H9 (cell line): Measurements from ENCODE around the gene MRTFB. TPM values are rescaled to one million over a fixed set of nuclear protein-coding genes. Genes with fewer than 3 reads are reported as not detected.
"Not testable (repeated sequence)": the region's sequence is repeated elsewhere in the genome, so short reads cannot be mapped to it uniquely, and the experiment has no call there.

Experiments used
- DNase-seq: peaks from one replicate; pipeline ENCODE4 v3.0.0-alpha.2; 2017
- H2AFZ ChIP-seq: one replicate; pipeline ENCODE4 v1.6.1; 2013; ENCODE audit warnings: mild to moderate bottlenecking, low read length, control low read depth, moderate library complexity
- H2AK5ac ChIP-seq: 2 replicates; pipeline ENCODE4 v1.6.1; 2013; ENCODE audit warnings: low read length, control low read depth, mixed read lengths; ENCODE audit not compliant: insufficient read length
- H2BK120ac ChIP-seq: one replicate; pipeline ENCODE4 v1.6.1; 2013; ENCODE audit warnings: low read depth, mild to moderate bottlenecking, low read length, control low read depth, inconsistent platforms; ENCODE audit not compliant: poor library complexity, severe bottlenecking
- H2BK12ac ChIP-seq: 2 replicates; pipeline ENCODE4 v1.6.1; 2013; ENCODE audit warnings: low read length, control low read depth, mixed read lengths, low read depth; ENCODE audit not compliant: insufficient read length
- H2BK15ac ChIP-seq: 2 replicates; pipeline ENCODE4 v1.6.1; 2013; ENCODE audit warnings: low read depth, low read length, control low read depth
- H2BK20ac ChIP-seq: one replicate; pipeline ENCODE4 v1.6.1; 2013; ENCODE audit warnings: low read depth, mild to moderate bottlenecking, low read length, control low read depth, inconsistent platforms; ENCODE audit not compliant: poor library complexity, severe bottlenecking
- H2BK5ac ChIP-seq: 2 replicates; pipeline ENCODE4 v1.6.1; 2013; ENCODE audit warnings: low read length, control low read depth, mixed read lengths; ENCODE audit not compliant: insufficient read length
- H3K14ac ChIP-seq: 2 replicates; pipeline ENCODE4 v1.6.1; 2013; ENCODE audit warnings: low read length, control low read depth; ENCODE audit not compliant: insufficient read depth
- H3K18ac ChIP-seq: 2 replicates; pipeline ENCODE4 v1.6.1; 2013; ENCODE audit warnings: low read depth, mild to moderate bottlenecking, mixed read lengths, low read length, control low read depth; ENCODE audit not compliant: insufficient read length
- H3K23ac ChIP-seq: 2 replicates; pipeline ENCODE4 v1.6.1; 2013; ENCODE audit warnings: low read length, control low read depth, mixed read lengths, low read depth; ENCODE audit not compliant: insufficient read length
- H3K23me2 ChIP-seq: 2 replicates; pipeline ENCODE4 v1.6.1; 2013; ENCODE audit warnings: low read depth, mild to moderate bottlenecking, mixed read lengths, low read length, control low read depth; ENCODE audit not compliant: insufficient read length, poor library complexity, severe bottlenecking
- H3K27ac ChIP-seq: 2 replicates; pipeline ENCODE4 v1.5.1; 2013; ENCODE audit warnings: low read length, control low read depth, mixed read lengths, low read depth; ENCODE audit not compliant: insufficient read length
- H3K27me3 ChIP-seq: 2 replicates; pipeline ENCODE4 v1.6.1; 2013; ENCODE audit warnings: low read length, control low read depth, inconsistent platforms; ENCODE audit not compliant: insufficient read depth
- H3K4ac ChIP-seq: 2 replicates; pipeline ENCODE4 v1.6.1; 2013; ENCODE audit warnings: low read depth, mild to moderate bottlenecking, control low read depth, inconsistent platforms, low read length, moderate library complexity
- H3K4me1 ChIP-seq: 2 replicates; pipeline ENCODE4 v1.6.1; 2013; ENCODE audit warnings: low read length, control low read depth, inconsistent platforms; ENCODE audit not compliant: insufficient read depth
- H3K4me2 ChIP-seq: 2 replicates; pipeline ENCODE4 v1.6.1; 2013; ENCODE audit warnings: low read length, control low read depth, mixed read lengths; ENCODE audit not compliant: insufficient read length, insufficient read depth
- H3K56ac ChIP-seq: 2 replicates; pipeline ENCODE4 v1.6.1; 2013; ENCODE audit warnings: low read depth, mild to moderate bottlenecking, mixed read lengths, low read length, control low read depth; ENCODE audit not compliant: insufficient read length
- H3K79me1 ChIP-seq: 2 replicates; pipeline ENCODE4 v1.6.1; 2013; ENCODE audit warnings: low read depth, mild to moderate bottlenecking, moderate library complexity, low read length, control low read depth, inconsistent platforms; ENCODE audit not compliant: insufficient read depth, poor library complexity, severe bottlenecking
- H3K79me2 ChIP-seq: 2 replicates; pipeline ENCODE4 v1.6.1; 2013; ENCODE audit warnings: low read length, control low read depth, inconsistent platforms; ENCODE audit not compliant: insufficient read depth
- H3K9ac ChIP-seq: 2 replicates; pipeline ENCODE4 v1.6.1; 2013; ENCODE audit warnings: low read length, control low read depth, mixed read lengths; ENCODE audit not compliant: insufficient read length; ENCODE audit errors: extremely low read depth
- H3K9me3 ChIP-seq: one replicate; pipeline ENCODE4 v1.6.1; 2013; ENCODE audit warnings: low read depth, low read length, inconsistent platforms; ENCODE audit not compliant: control insufficient read depth
- H3T11ph ChIP-seq: one replicate; pipeline ENCODE4 v1.6.1; 2013; ENCODE audit warnings: mild to moderate bottlenecking, low read length, control low read depth, inconsistent platforms
- H4K20me1 ChIP-seq: one replicate; pipeline ENCODE4 v1.6.1; 2013; ENCODE audit not compliant: control insufficient read depth, insufficient read length, insufficient read depth
- H4K5ac ChIP-seq: 2 replicates; pipeline ENCODE4 v1.6.1; 2013; ENCODE audit warnings: low read depth, mild to moderate bottlenecking, mixed read lengths, low read length, control low read depth; ENCODE audit not compliant: insufficient read length
- H4K8ac ChIP-seq: replicated peaks from 2 replicates; pipeline ENCODE4 v1.6.1; 2013; ENCODE audit warnings: low read length, control low read depth, mixed read lengths, low read depth; ENCODE audit not compliant: insufficient read length
- H4K91ac ChIP-seq: 2 replicates; pipeline ENCODE4 v1.6.1; 2013; ENCODE audit warnings: low read depth, mild to moderate bottlenecking, moderate library complexity, mixed read lengths, low read length, control low read depth; ENCODE audit not compliant: insufficient read length
- H3K27ac Mint-ChIP-seq, 3 experiments: 2 replicates in 2 of 3; 3 replicates in 1 of 3; pipeline ENCODE4 v1.8.0; 2020 to 2021; ENCODE audit warnings: mixed read lengths in 3 of 3, mild to moderate bottlenecking in 1 of 3, moderate library complexity in 1 of 3
- H3K27me3 Mint-ChIP-seq: 2 replicates; pipeline ENCODE4 v1.8.0; 2021; ENCODE audit warnings: low read depth, mild to moderate bottlenecking, moderate library complexity, mixed read lengths
- H3K36me3 Mint-ChIP-seq, 3 experiments: 2 replicates in 2 of 3; 3 replicates in 1 of 3; pipeline ENCODE4 v1.8.0; 2020 to 2021; ENCODE audit warnings: low read depth in 3 of 3, mixed read lengths in 3 of 3; ENCODE audit not compliant: insufficient read depth in 1 of 3
- H3K4me1 Mint-ChIP-seq, 2 experiments: 2 replicates each; pipeline ENCODE4 v1.8.0; 2020; ENCODE audit warnings: mixed read lengths in 2 of 2
- H3K4me3 Mint-ChIP-seq, 2 experiments: 2 replicates in 1 of 2; 3 replicates in 1 of 2; pipeline ENCODE4 v1.8.0; 2020 to 2021; ENCODE audit warnings: mild to moderate bottlenecking in 2 of 2, mixed read lengths in 2 of 2, moderate library complexity in 1 of 2
- H3K9me3 Mint-ChIP-seq, 2 experiments: 2 replicates in 1 of 2; 3 replicates in 1 of 2; pipeline ENCODE4 v1.8.0; 2020; ENCODE audit warnings: mild to moderate bottlenecking in 2 of 2, mixed read lengths in 2 of 2, moderate library complexity in 1 of 2
- CTCF ChIP-seq: fragments of 200-600 bp; sonication (generic); conservative IDR thresholded peaks from 3 replicates; pipeline ENCODE4 v1.8.0; 2021; ENCODE audit warnings: antibody characterized with exemption, mild to moderate bottlenecking
- WGBS: extraction: QIAGEN DNeasy Blood & Tissue Kit; methylation state at CpG from one replicate; pipeline ENCODE4 v1.1.7; 2013; ENCODE audit warnings: missing lambda C conversion rate, low lambda C conversion rate, mixed read lengths; ENCODE audit not compliant: insufficient read length; ENCODE audit errors: extremely low coverage; 5-methylcytosine and 5-hydroxymethylcytosine counted together
- total RNA-seq: library from RNA; stranded (reverse); gene quantifications from 2 replicates; pipeline ENCODE4 v1.2.1, GENCODE V29; 2021

The MRTFB gene
- total RNA-seq, 1 experiment from 2014 or later, result 29.9 TPM

- no peak for DNase-seq
- Histone ChIP-seq H3K23ac (no peak overlapping the region), H3K9me3 (no peaks in the 10 kb centered on the region), H3T11ph (no peak overlapping the region), H3K4me1 (peaks cover 6% of the 10 kb centered on the region), H3K18ac (no peak overlapping the region), H3K14ac (no peak overlapping the region), H3K4me2 (no peak overlapping the region), H3K27ac (no peak overlapping the region), H4K8ac (no peak overlapping the region), H3K4ac (no peak overlapping the region), H2BK20ac (no peak overlapping the region), H3K56ac (no peak overlapping the region), H3K23me2 (no peaks in the 10 kb centered on the region), H3K9ac (no peak overlapping the region), H4K5ac (no peak overlapping the region), H4K91ac (no peak overlapping the region), H2AK5ac (no peak overlapping the region), H2BK120ac (no peak overlapping the region), H2BK12ac (no peak overlapping the region), H2BK5ac (no peak overlapping the region), H2BK15ac (no peak overlapping the region), H3K27me3 (no peaks in the 10 kb centered on the region), H4K20me1 (no peaks in the 10 kb centered on the region), H3K79me1 (no peaks in the 10 kb centered on the region), H2AFZ (no peak overlapping the region), H3K79me2 (no peaks in the 10 kb centered on the region)
- no peak for TF ChIP-seq CTCF
- Mint-ChIP-seq H3K27me3 (no peaks in the 10 kb centered on the region), H3K4me3 (no peak overlapping the region), H3K36me3 (no peaks in the 10 kb centered on the region), H3K4me1 (peaks cover 26 to 27% of the 10 kb centered on the region in 2 experiments), H3K27ac (no peak overlapping the region), H3K9me3 (no peaks in the 10 kb centered on the region)
- no CpG with 5 or more reads among the region's 1 CpG for WGBS
Observed at GRCh38 chr16:14182999-14183398, 111.9 kb downstream of the MRTFB start.

GRCh38 chr16:14183962-14184361, 112.8 kb downstream of the MRTFB start:
- not testable (repeated sequence) for H3T11ph ChIP-seq, H3K4me1 ChIP-seq, H3K9ac ChIP-seq

More at GRCh38 chr16:14183962-14184361, 112.8 kb downstream of the MRTFB start:
- H3K9me3 Mint-ChIP-seq, H3K14ac ChIP-seq, H3K23ac ChIP-seq, H2BK20ac ChIP-seq, H3K27ac Mint-ChIP-seq, H2BK12ac ChIP-seq, DNase-seq, H4K5ac ChIP-seq, H3K79me2 ChIP-seq, H3K27me3 Mint-ChIP-seq, H3K4me3 Mint-ChIP-seq, H2BK120ac ChIP-seq, H4K91ac ChIP-seq, H2BK15ac ChIP-seq, H3K36me3 Mint-ChIP-seq, H3K27ac ChIP-seq, H3K56ac ChIP-seq, H4K20me1 ChIP-seq, H2BK5ac ChIP-seq, H3K79me1 ChIP-seq, H3K18ac ChIP-seq, H3K9me3 ChIP-seq, H3K23me2 ChIP-seq, H2AFZ ChIP-seq, H3K4me2 ChIP-seq, H3K4ac ChIP-seq, H2AK5ac ChIP-seq, H4K8ac ChIP-seq, H3K27me3 ChIP-seq: not testable (repeated sequence)
- no CpG with 5 or more reads among the region's 6 CpGs for WGBS
- H3K4me1 Mint-ChIP-seq, result peaks cover 27 to 29% of the 10 kb centered on the region in 2 experiments
